Activated T-cell treated with anti-CD3 and anti-CD28 coated beads for 48 hours (primary cell): ENCODE measurements around the gene MVK.

Source experiments
- DNase-seq: peaks from one replicate; pipeline ENCODE4 v3.0.0-alpha.2; 2020; ENCODE audit warnings: low read depth

The MVK gene

DNA sequence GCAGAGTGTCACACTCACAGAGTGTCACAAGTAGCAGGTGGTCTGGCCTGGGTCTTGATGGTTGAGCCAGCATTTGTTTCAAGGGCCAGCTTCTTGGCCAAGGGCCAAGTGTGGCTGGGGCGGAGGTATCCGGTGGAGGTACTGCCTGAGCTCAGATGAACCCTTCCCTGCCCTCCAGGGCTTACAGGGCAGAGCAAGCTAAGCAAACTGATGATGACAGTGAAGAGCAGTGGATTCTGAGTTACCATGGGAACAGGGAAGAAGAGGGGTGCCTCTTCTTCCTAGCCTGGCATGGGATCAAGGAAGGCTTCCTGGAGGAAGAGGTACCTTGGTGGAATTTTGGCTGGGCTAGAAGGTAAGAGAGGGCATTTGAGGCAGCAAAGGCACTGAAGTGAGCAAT is 35.7 kb downstream of the MVK start:
- no peak for DNase-seq

DNA sequence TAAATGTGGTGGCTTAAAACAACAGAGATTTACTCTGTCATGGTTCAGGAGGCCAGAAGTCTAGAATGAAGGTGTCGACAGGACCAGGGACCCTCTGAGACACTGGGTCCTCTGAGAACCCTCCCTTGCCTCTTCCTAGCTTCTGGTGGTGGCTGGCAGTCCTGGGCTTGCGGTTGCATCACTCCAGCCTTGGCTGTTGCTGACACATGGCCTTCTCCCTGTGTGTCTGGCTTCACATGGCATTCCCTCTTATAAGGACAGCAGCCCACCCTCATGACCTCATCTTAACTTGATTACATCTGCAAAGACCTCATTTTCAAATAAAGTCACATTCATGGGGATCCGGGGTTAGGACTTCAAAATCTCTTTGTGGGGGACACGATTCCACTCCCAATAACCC is 36.9 kb downstream of the MVK start:
- DNase-seq = no peak

DNA sequence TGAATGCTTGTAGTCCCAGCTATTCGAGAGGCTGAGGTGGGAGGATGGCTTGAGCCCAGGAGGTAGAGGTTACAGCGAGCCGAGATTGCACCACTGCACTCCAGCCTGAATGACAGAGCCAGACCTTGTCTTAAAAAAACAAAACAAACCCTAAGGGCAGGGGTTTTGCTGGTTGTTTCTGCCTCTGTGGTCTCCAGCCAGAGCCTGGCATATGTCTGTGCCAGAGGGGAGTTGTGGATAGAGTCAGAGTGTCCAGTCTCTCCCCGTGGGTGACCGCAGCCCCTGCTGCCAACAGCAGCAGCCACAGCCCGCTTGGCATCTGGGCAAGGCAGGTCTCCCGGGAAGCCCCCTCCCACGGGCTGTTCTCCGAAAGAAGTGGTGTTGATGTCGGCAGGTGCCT is 37.6 kb downstream of the MVK start:
- DNase-seq = no peak

- no peak for DNase-seq
Measured at GRCh38 chr12:109612003-109612402, 38.4 kb downstream of the MVK start.

DNA sequence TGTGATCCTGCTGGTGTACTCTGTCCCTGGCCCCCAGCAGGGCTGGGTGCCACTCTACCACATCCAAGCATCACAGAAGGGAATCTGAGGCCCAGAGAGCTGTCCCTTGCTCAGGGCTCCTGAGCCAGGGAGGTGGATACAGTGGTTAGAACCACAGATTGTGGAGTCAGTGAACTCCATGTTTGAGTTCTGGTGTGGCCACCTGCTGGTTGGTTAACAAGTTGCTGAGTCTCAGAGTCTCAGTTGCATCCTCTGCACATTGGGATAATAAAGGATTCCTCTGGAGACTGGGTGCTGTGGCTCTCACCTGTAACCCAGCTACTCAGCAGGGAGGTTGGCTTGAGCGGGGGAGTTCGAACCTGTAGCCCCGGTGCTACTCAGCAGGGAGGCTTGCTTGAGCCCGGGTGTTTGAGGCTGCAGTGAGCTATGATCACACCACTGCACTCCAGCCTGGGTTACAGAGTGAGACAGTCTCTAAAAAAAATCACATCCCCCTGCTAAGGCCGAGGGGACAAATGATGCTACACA is 39.4 kb downstream of the MVK start:
- no peak for DNase-seq

GRCh38 chr12:109613649-109614455 is 40.3 kb downstream of the MVK start:
- DNase-seq = no peak

- DNase-seq = no peak
Measured at GRCh38 chr12:109615556-109616229, 42.1 kb downstream of the MVK start.

DNA sequence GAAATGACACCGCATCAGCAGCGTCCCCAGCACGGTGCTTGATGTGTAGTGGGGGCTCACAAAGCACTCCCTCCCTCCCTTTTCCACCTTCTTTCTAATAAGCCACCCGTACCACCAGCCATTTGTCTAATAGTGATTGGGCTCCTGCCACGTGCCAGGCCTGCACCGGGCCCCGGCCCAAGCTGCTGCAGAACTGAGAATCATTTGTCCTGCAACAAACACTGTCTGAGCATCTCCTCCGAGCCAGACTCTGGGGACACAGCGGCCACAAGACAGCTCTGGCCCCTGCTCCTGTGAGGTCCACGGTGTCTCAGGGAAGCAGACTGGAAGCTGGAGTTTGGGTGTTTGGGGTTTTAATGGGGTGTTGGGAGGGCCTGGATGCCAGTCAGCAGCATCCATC is 43.9 kb downstream of the MVK start:
- no peak for DNase-seq

DNA sequence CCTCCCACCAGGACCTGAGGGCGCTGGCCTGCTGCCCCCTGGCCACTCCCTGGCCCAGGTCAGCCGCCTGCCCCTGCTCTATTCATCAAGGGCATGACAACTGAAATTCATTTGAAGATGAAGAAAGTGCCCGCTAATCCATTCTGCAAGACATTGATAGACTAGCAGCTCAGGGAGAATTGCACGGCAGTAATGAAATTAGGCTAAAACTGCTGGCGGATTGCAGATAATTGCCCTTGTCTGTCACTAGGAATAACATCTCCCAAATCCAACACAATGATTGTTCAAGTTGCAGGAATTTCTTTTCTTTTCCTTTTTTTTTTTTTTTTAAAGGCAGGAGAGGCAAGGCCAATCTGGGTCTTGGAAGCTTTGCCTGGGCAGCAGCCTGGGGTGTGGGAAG is 44.5 kb downstream of the MVK start:
- DNase-seq = no peak

DNA sequence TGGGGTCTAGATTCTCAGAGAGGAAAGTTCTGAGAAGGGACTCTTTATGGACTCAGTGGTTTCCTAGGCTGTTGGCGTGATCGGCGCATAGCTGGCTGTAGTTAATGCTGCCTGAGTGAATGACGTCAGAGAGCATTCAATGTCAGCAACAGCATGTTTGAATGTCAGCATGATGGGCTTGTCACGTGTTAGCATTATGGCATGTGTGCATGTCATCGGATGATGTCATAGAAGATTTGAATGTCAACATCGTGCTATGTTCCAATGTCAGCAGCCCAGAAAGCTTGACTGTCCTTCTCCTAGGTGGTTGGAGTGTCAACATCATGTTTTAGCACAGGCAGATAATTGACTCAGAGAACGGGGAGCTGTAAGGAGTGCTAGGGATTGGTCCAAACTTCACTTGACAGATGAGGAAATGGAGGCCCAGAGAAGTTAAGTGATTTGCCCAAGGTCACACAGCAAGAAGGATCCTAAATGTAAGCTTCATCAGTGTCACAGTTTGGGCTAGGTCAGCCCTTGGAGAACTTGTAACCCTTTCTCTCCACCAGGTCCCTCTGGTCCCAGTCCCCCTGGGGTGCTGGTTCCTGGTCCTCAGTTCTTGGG is 45.5 kb downstream of the MVK start:
- DNase-seq = no peak

DNA sequence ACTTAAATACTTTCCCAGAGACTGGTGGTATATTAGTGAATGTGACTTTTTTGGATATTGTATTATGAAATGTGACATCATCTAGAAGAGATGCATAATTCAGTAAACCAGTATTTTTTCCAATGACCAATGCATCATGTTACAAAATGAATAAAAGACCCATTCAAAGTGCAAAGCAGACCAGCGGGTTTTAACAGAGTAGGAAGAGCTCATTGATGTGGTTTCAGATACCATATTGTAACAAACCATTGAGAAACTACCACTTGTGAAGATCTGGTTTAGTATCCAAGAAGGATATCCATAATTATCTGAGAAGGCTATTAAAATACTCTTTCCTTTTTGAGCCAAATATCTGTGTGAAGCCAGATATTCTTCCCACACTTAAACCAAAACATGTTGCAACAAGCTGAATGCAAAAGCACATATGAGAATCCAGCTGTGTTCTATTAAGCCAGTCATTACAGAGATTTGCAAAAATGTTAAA is 47.7 kb downstream of the MVK start:
- DNase-seq = no peak

DNA sequence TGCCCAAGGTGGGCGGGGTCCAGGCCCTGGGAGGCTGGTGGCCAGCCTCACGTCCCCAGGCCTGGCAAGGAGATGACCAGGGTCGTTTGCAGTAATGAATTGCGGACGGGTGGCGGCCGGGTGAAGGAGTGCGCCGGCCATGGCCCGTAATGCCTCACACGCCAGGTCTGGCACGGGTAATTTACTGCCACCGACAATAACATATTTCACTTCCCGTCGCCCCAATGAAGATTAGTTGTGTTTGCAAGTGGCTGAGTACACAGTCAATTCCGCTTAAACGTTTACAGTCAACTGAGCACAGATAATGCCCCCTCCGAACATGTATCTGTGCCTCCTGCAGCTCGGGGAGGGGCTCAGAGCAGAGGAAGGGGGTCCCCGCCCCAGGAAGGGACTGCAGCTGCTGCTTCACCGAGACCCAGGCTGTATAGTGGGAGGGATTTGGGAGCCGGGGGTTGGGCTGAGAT is 48.3 kb downstream of the MVK start:
- no peak for DNase-seq

DNA sequence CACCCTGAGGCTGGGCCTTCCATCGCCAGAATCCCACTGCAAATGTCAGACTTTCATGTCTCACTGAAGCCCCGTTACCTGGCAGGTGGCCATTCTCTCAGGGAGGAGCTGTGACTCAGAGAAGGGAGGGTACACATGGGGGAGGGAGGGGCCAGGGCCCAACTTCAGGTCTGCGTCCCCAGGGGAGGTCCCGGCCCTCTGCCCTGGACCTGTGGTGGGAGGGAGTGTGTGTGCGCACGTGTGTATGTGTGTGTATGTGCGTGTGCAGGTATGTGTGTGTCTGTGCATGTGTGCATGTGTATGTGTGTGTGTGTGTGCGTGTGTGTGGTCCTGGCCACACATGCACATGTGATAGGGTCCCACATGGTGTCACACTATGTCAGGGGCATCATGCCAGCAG is 50.9 kb downstream of the MVK start:
- no peak for DNase-seq

- DNase-seq = no peak
Measured at GRCh38 chr12:109625131-109625559, 51.6 kb downstream of the MVK start.

GRCh38 chr12:109625749-109626377 is 52.3 kb downstream of the MVK start:
- DNase-seq = no peak

DNA sequence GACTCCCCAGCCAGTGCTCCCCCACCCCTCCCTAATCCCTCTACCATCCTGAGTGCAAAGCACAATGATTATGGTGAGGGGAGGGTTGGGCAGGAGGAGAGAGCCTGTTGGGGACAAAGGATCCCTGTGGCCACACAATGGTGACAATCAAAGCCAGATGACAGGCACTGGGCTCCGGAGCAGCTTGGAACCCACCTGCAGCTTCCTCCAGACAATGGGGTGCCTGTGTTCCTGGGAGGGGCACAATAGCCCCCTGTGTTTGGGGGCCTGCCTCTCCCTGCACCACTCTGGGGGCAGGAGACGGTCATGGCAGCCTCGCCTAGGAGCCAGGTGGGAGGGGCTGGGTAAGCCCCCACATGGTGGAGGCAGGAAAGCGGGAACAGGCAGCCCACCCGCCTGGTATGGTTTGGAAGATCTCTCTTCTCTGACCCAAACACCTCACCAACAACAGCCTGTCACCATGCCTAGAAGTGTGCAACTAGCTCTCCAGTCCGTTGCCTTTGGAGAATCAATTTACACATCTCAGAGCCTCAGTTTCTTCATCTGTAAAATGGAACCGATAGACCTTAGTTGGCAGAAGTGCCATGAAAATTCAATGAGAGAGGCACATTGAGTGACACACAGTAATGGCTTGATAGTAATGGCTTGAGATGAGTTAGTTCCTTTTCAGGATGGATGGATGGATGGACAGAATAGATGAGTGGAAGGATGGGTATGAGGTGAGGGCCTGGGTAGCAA is 53.0 kb downstream of the MVK start:
- DNase-seq = no peak

DNA sequence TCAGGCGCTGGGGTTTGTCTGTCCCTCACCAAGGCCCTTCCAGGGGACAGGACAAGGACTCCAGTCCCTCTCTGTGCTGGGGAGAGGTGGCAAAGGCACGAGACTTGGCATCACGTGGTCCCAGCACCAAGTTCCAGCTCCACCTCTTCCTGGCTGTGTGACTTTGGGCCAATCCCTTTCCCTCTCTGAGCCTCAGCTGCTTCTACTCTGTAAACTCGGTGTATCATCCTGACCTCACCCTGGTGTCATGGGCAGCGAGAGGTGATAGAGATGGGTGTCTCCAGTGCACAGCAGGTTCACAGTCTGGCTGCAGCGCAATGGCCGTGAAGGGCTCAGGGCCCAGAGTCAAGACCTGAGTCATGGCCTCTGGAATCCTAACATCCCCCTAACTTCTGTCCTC is 54.0 kb downstream of the MVK start:
- no peak for DNase-seq

DNA sequence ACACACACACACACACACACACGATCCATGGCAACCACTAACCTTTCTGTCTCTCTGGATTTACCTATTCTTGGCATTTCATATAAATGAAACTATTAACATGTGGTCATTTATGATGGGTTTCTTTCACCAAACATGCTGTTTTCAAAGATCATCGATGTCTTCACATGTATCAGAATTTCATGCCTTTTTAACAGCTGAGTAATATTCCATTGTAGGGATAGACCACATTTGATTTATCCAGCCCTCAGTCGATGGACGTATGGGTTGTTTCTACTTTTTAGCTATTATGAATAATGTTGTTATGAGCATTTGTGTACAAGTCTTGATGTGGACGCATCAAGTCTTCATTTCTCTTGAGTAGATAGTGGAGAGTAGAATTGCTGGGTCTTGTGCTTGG is 56.5 kb downstream of the MVK start:
- no peak for DNase-seq

- no peak for DNase-seq
Measured at GRCh38 chr12:109630815-109631214, 57.2 kb downstream of the MVK start.

DNA sequence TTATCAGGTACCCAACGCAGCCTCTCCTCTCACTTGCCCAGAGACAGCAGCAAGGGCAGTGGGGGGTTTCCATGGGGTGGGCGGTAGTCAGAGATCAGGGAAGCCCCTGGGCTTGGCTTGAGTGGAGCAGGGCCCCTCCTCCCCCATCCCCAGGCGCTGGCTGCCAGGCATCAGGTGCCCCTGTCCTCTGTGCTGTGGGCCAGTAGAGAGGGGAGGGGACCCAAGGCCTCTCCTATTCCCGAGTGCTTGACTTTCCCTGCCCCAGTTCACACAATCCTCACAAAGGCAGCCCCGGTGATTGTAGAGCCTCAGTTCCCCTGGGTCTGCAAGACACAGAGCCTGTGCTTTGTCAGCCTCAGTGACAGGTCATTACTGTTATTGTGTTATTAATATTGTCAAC is 57.7 kb downstream of the MVK start:
- DNase-seq = no peak

GRCh38 chr12:109631751-109632150 is 58.2 kb downstream of the MVK start:
- DNase-seq = no peak

DNA sequence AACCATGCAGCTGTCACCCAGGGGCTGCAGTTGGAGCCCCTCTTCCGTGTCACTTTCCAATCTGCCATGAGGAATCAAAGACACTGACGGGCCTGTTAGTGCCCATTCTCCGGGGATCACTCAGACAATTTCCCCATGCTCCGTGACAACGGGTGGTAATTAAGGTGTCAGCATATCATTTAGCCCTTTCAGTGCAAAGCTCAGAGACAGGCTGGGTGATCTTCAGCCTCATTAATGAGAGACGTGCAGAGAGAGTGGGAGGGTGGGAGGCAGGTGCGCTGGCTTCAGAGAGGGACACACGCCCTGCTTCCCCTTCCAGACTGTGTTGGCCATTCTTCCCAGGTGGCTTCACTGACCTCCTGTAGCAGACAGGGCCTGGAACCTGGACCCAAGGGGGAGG is 58.7 kb downstream of the MVK start:
- no peak for DNase-seq
